ENCODE results near the gene IMPACT. TPM values are rescaled to one million over a fixed set of nuclear protein-coding genes. Genes with fewer than 3 reads are reported as not detected.

The IMPACT gene
- total RNA-seq, 1 experiment from 2014 or later = 48.8 TPM

DNA sequence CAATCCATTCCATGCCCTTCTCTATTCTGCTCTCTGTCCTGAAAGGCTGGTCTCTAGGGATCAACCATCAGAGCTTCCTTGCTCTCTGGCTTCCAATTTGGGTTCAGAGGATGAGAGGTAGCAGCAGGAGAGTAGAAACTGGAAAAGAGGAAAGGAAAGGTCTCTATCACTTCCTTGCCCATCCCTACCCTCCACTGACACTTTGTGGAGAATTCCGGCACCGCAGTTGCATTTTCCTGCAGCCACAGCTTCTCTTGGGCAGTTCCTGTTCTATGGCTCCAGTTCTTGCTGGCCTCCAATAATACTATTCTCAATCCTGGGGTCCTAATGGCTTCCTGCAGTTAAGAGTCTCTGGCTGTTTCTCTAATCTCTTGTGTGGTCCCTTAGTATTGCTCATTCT lies 13.3 kb upstream of the IMPACT start:
- DNase-seq (ENCODE audit: low spot score) = peak; percentile 58
- H3K27ac Mint-ChIP-seq = no peak overlapping the region

DNA sequence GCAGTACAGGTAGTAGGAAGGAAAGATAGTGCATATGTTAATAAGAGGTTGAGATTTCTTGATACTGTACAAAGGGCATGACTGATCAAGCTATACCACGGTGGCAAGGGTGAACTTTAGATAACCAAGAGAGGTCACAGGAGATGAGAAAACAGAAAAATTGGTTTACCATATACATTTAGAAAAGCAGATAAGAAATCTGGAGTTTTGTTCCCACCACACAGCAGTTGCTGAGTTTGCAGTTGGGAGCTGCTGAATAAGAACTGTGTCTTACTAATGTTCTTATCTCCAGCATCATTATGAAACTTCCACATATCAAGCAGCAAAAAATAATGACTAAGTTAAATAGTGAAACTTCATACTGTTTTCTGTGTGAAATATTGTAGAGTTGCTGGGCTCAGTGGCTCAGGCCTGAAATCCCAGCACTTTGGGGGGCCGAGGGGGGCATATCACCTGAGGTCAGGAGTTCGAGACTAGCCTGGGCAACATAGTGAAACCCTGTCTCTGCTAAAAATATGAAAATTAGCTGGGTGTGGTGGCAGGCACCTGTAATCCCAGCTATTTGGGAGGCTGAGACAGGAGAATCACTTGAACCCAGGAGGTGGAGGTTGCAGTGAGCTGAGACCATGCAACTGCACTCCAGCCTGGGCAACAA lies 12.0 kb upstream of the IMPACT start:
- ATAC-seq (no peak), DNase-seq (ENCODE audit: low spot score) (no peak)
- H3K36me3 Mint-ChIP-seq = no peaks in the 10 kb centered on the region
- TF ChIP-seq IRF2 (CRISPR knock-in tag; IDR thresholded peaks at IDR 0.05; ENCODE audit: borderline replicate concordance, low read depth) = no peak
- TF ChIP-seq, protein P1, sequence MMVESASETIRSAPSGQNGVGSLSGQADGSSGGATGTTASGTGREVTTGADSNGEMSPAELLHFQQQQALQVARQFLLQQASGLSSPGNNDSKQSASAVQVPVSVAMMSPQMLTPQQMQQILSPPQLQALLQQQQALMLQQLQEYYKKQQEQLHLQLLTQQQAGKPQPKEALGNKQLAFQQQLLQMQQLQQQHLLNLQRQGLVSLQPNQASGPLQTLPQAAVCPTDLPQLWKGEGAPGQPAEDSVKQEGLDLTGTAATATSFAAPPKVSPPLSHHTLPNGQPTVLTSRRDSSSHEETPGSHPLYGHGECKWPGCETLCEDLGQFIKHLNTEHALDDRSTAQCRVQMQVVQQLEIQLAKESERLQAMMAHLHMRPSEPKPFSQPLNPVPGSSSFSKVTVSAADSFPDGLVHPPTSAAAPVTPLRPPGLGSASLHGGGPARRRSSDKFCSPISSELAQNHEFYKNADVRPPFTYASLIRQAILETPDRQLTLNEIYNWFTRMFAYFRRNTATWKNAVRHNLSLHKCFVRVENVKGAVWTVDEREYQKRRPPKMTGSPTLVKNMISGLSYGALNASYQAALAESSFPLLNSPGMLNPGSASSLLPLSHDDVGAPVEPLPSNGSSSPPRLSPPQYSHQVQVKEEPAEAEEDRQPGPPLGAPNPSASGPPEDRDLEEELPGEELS (CRISPR knock-in tag; IDR thresholded peaks at IDR 0.05) = no peak
- TF ChIP-seq, protein P2, sequence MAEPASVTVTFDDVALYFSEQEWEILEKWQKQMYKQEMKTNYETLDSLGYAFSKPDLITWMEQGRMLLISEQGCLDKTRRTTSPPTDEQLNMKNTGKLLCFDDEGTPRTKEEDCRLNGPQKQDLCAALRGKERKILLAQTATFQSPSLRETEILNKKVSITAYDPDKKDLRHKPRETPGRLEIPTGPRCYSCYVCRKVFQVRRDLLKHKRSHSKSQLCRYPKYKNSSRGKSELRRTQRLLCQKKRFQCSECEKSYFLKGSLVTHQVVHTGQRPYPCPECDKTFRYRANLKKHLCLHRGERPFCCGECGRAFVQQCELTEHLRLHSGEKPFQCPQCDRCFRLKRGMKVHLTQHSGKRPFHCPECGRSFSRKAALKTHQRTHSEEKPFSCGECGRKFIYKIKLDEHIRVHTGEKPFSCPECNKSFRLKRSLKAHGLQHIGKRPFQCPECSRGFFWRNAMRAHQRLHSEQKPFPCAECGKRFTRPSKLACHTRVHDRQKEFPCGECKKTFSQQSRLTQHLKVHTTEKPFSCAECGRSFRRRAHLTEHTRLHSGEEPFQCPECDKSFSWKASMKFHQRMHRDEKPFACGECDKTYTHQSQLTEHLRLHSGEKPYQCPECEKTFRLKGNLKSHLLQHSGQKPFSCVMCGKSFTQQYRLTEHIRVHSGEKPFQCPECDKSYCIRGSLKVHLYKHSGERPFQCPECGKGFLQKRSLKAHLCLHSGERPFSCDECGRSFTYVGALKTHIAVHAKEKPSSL (CRISPR knock-in tag; conservative IDR thresholded peaks at IDR 0.05) = no peak
- CTCF ChIA-PET = interaction anchor here (0.7 to 4.4 kb wide), 7 partner anchors 14 to 238 kb away, joined by 3 to 51 read pairs (median 7); no protein-coding TSS in a partner anchor
- H3K27ac Mint-ChIP-seq = no peak overlapping the region
- peaks cover 6% of the 10 kb centered on the region for H3K27me3 Mint-ChIP-seq (ENCODE audit: low read depth)
- POLR2A ChIA-PET = no interaction called here
- H3K9me3 Mint-ChIP-seq = no peaks in the 10 kb centered on the region
- H3K4me1 Mint-ChIP-seq = peaks cover 19% of the 10 kb centered on the region
- no peak overlapping the region for H3K4me3 Mint-ChIP-seq

More for the DNA sequence above, 13.3 kb upstream of the IMPACT start:
- no peaks in the 10 kb centered on the region for H3K9me3 Mint-ChIP-seq
- POLR2A ChIA-PET = interaction anchor here (0.6 kb wide), 1 partner anchor 931 kb away, joined by 3 read pairs; no protein-coding TSS in a partner anchor
- TF ChIP-seq, protein P3, sequence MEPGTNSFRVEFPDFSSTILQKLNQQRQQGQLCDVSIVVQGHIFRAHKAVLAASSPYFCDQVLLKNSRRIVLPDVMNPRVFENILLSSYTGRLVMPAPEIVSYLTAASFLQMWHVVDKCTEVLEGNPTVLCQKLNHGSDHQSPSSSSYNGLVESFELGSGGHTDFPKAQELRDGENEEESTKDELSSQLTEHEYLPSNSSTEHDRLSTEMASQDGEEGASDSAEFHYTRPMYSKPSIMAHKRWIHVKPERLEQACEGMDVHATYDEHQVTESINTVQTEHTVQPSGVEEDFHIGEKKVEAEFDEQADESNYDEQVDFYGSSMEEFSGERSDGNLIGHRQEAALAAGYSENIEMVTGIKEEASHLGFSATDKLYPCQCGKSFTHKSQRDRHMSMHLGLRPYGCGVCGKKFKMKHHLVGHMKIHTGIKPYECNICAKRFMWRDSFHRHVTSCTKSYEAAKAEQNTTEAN (CRISPR knock-in tag; IDR thresholded peaks at IDR 0.05) = no peak
- TF ChIP-seq, protein P4, sequence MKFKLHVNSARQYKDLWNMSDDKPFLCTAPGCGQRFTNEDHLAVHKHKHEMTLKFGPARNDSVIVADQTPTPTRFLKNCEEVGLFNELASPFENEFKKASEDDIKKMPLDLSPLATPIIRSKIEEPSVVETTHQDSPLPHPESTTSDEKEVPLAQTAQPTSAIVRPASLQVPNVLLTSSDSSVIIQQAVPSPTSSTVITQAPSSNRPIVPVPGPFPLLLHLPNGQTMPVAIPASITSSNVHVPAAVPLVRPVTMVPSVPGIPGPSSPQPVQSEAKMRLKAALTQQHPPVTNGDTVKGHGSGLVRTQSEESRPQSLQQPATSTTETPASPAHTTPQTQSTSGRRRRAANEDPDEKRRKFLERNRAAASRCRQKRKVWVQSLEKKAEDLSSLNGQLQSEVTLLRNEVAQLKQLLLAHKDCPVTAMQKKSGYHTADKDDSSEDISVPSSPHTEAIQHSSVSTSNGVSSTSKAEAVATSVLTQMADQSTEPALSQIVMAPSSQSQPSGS (CRISPR knock-in tag; IDR thresholded peaks at IDR 0.05; ENCODE audit: borderline replicate concordance, low read depth) = no peak
- TF ChIP-seq, protein P5, sequence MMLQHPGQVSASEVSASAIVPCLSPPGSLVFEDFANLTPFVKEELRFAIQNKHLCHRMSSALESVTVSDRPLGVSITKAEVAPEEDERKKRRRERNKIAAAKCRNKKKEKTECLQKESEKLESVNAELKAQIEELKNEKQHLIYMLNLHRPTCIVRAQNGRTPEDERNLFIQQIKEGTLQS (CRISPR knock-in tag; conservative IDR thresholded peaks at IDR 0.05) = no peak
- TF ChIP-seq ZNF263 (CRISPR knock-in tag; IDR thresholded peaks at IDR 0.05; ENCODE audit: low read depth) (no peak), NFYB (CRISPR knock-in tag; conservative IDR thresholded peaks at IDR 0.05; ENCODE audit: low read depth) (no peak), TCF7 (CRISPR knock-in tag; IDR thresholded peaks at IDR 0.05; ENCODE audit: low read depth) (no peak), SP1 (CRISPR knock-in tag; conservative IDR thresholded peaks at IDR 0.05) (no peak)
- TF ChIP-seq, protein P6, sequence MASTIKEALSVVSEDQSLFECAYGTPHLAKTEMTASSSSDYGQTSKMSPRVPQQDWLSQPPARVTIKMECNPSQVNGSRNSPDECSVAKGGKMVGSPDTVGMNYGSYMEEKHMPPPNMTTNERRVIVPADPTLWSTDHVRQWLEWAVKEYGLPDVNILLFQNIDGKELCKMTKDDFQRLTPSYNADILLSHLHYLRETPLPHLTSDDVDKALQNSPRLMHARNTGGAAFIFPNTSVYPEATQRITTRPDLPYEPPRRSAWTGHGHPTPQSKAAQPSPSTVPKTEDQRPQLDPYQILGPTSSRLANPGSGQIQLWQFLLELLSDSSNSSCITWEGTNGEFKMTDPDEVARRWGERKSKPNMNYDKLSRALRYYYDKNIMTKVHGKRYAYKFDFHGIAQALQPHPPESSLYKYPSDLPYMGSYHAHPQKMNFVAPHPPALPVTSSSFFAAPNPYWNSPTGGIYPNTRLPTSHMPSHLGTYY (CRISPR knock-in tag; IDR thresholded peaks at IDR 0.05) = no peak
- TF ChIP-seq, protein P7, sequence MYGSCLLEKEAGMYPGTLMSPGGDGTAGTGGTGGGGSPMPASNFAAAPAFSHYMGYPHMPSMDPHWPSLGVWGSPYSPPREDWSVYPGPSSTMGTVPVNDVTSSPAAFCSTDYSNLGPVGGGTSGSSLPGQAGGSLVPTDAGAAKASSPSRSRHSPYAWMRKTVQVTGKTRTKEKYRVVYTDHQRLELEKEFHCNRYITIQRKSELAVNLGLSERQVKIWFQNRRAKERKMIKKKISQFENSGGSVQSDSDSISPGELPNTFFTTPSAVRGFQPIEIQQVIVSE (CRISPR knock-in tag; IDR thresholded peaks at IDR 0.05; ENCODE audit: borderline replicate concordance) = no peak
- TF ChIP-seq, protein P8, sequence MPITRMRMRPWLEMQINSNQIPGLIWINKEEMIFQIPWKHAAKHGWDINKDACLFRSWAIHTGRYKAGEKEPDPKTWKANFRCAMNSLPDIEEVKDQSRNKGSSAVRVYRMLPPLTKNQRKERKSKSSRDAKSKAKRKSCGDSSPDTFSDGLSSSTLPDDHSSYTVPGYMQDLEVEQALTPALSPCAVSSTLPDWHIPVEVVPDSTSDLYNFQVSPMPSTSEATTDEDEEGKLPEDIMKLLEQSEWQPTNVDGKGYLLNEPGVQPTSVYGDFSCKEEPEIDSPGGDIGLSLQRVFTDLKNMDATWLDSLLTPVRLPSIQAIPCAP (CRISPR knock-in tag; IDR thresholded peaks at IDR 0.05) = no peak
- TF ChIP-seq, protein P1 (CRISPR knock-in tag; IDR thresholded peaks at IDR 0.05) = no peak
- no peaks in the 10 kb centered on the region for H3K36me3 Mint-ChIP-seq
- peaks cover 9% of the 10 kb centered on the region for H3K27me3 Mint-ChIP-seq (ENCODE audit: low read depth)
- H3K4me1 Mint-ChIP-seq = peaks cover 19% of the 10 kb centered on the region
- CTCF ChIA-PET = interaction anchor here (0.5 to 4.4 kb wide), 18 partner anchors 13 to 577 kb away, joined by 3 to 51 read pairs (median 5); partner anchors contain the start of gene IMPACT
- no peak overlapping the region for H3K4me3 Mint-ChIP-seq
- peak; percentile 85 for ATAC-seq

All from WTC11 (cell line).